Measurements from ENCODE around the gene ELN. TPM values are rescaled to one million over a fixed set of nuclear protein-coding genes. Genes with fewer than 3 reads are reported as not detected.

ELN gene
- total and polyA plus RNA-seq, 2 of the 8 experiments (the other 6 are each of a cell fraction or from before 2014, with no cell fraction given) = 5.1 to 5.6 TPM

- no peak overlapping the region for H2BK120ac ChIP-seq (replicated peaks; ENCODE audit: low read depth, low read length)
- H3K9me3 ChIP-seq (ENCODE audit: insufficient read depth in 2 of 2, low read depth in 1 of 2, low read length in 1 of 2) = peaks cover 3 to 10% of the 10 kb centered on the region in 2 experiments
- H3K9ac ChIP-seq (replicated peaks in 1 of 4; ENCODE audit: extremely low read depth in 1 of 4, low read depth in 3 of 4, low read length in 3 of 4) = no peak overlapping the region
- H2BK12ac ChIP-seq (ENCODE audit: low read depth, low read length) = no peak overlapping the region
- H3K23ac ChIP-seq (ENCODE audit: insufficient read length) = no peak overlapping the region
- H3K79me1 ChIP-seq (ENCODE audit: low read depth, low read length) = peaks cover 3% of the 10 kb centered on the region; the same call in 1 of the 2 replicates
- no peak overlapping the region for H2BK5ac ChIP-seq (ENCODE audit: low read depth, low read length)
- no peak overlapping the region for H2AK5ac ChIP-seq (ENCODE audit: low read depth, low read length)
- FAIRE-seq (no peak), DNase-seq (ENCODE audit: low read depth in 1 of 2, low spot score in 2 of 2) (no peak)
- no peak overlapping the region for H4K5ac ChIP-seq (ENCODE audit: insufficient read length, low read depth, low read length)
- TF ChIP-seq RBBP5 (IDR thresholded peaks at IDR 0.05; ENCODE audit: borderline replicate concordance, low read depth, low read length) (no peak), CEBPB (IDR thresholded peaks at IDR 0.05; ENCODE audit: low read depth, low read length) (no peak), SIX5 (IDR thresholded peaks at IDR 0.05; ENCODE audit: low read depth, low read length) (no peak), CREB1 (IDR thresholded peaks at IDR 0.05) (no peak), TCF12 (IDR thresholded peaks at IDR 0.05; ENCODE audit: low read depth, low read length) (no peak), ATF2 (IDR thresholded peaks at IDR 0.05; ENCODE audit: low read length) (no peak), BCL11A (IDR thresholded peaks at IDR 0.05; ENCODE audit: low read depth in 2 of 2, low read length in 2 of 2) (no peak), RNF2 (IDR thresholded peaks at IDR 0.05; ENCODE audit: borderline replicate concordance, low read depth, low read length, missing control alignments, poor library complexity, severe bottlenecking) (no peak), TAF1 (IDR thresholded peaks at IDR 0.05; ENCODE audit: low read depth, low read length) (no peak), TBP (IDR thresholded peaks at IDR 0.05; ENCODE audit: low read depth, low read length) (no peak), EP300 (IDR thresholded peaks at IDR 0.05; ENCODE audit: borderline replicate concordance in 1 of 2, low read depth in 2 of 2, low read length in 2 of 2) (no peak)
- WGBS, 2 experiments (ENCODE audit: extremely low coverage in 1 of 2, insufficient coverage in 1 of 2, insufficient read length in 1 of 2, insufficient replicate concordance in 2 of 2, low coverage in 1 of 2, low lambda C conversion rate in 2 of 2, missing lambda C conversion rate in 1 of 2) = 90% methylated on average over 8 of the region's 8 CpGs; no CpG with 5 or more reads in 1 of the 2 experiments
- ChIA-PET POLR2A (ENCODE audit: partially characterized antibody) (interaction anchor here (0.7 to 1.9 kb wide), 5 partner anchors 8 to 73 kb away, joined by 3 to 4 read pairs (median 3); partner anchors contain the start of gene EIF4H), CTCF (ENCODE audit: partially characterized antibody) (interaction anchor here (1.1 to 2.4 kb wide), 4 partner anchors 29 to 64 kb away, joined by 3 to 16 read pairs (median 3); no protein-coding TSS in a partner anchor)
- no peaks in the 10 kb centered on the region for H3K79me2 ChIP-seq (ENCODE audit: control insufficient read depth in 1 of 2, insufficient read depth in 2 of 2, low read length in 2 of 2)
- peaks cover 0 to 3% of the 10 kb centered on the region in 2 experiments for H4K20me1 ChIP-seq (replicated peaks in 1 of 2; ENCODE audit: control insufficient read depth in 1 of 2, insufficient read depth in 2 of 2, low read length in 2 of 2)
- no peaks in the 10 kb centered on the region for H3K4me1 ChIP-seq (replicated peaks in 1 of 4; ENCODE audit: control insufficient read depth in 3 of 4, insufficient read depth in 4 of 4, low read length in 3 of 4)
- H3K56ac ChIP-seq (replicated peaks; ENCODE audit: insufficient read length, low read depth, low read length) = no peak overlapping the region
- no peak overlapping the region for H3K27ac ChIP-seq (ENCODE audit: low read depth, low read length)
- no peak overlapping the region for H4K91ac ChIP-seq (replicated peaks; ENCODE audit: insufficient read length, low read length)
- H3K4ac ChIP-seq (replicated peaks; ENCODE audit: insufficient read length, low read depth, low read length) = no peak overlapping the region
- no peak overlapping the region for H3K18ac ChIP-seq (ENCODE audit: extremely low read depth, low read length)
- H2BK15ac ChIP-seq (ENCODE audit: low read length) = no peak overlapping the region
- H4K8ac ChIP-seq (ENCODE audit: extremely low read depth, insufficient read depth, low read length) = no peak overlapping the region
- no peak overlapping the region for H2AFZ ChIP-seq (ENCODE audit: low read length)
- H3K36me3 ChIP-seq (ENCODE audit: control insufficient read depth in 2 of 4, insufficient read depth in 4 of 4, low read length in 3 of 4) = peaks cover 14 to 44% (median 29%) of the 10 kb centered on the region in 4 experiments
- no peak overlapping the region for H3K4me2 ChIP-seq (ENCODE audit: insufficient read depth in 1 of 2, low read depth in 2 of 2, low read length in 2 of 2)
- no peak overlapping the region for H2BK20ac ChIP-seq (ENCODE audit: low read length)
- H3K14ac ChIP-seq (ENCODE audit: insufficient read length) = no peak overlapping the region
- H3K27me3 ChIP-seq (replicated peaks in 1 of 4; ENCODE audit: control insufficient read depth in 3 of 4, extremely low read depth in 1 of 4, insufficient read depth in 3 of 4, low read length in 3 of 4) = no peaks in the 10 kb centered on the region
- H3K23me2 ChIP-seq (ENCODE audit: low read depth, low read length) = 0 out of 2 replicates have a peak, but pooled peaks cover 2% of the 10 kb centered on the region
- no peak overlapping the region for H3K4me3 ChIP-seq (ENCODE audit: extremely low read depth in 1 of 4, insufficient read depth in 2 of 4, low read depth in 3 of 4, low read length in 4 of 4)
Observed at GRCh38 chr7:74101061-74101681, 73.2 kb downstream of the ELN start.
